T1000 (cell line): ENCODE data around the gene ARHGEF10L.

Experiments used
- DNase-seq: peaks from one replicate; lab custom pipeline; 2025; ENCODE audit warnings: mixed read lengths; lab: John Stamatoyannopoulos, UW

ARHGEF10L gene

GRCh38 chr1:17523321-17524041, 16.0 kb upstream of the ARHGEF10L start:
- no peak for DNase-seq

- no peak for DNase-seq
Measured at GRCh38 chr1:17524645-17525044, 14.9 kb upstream of the ARHGEF10L start.

DNA sequence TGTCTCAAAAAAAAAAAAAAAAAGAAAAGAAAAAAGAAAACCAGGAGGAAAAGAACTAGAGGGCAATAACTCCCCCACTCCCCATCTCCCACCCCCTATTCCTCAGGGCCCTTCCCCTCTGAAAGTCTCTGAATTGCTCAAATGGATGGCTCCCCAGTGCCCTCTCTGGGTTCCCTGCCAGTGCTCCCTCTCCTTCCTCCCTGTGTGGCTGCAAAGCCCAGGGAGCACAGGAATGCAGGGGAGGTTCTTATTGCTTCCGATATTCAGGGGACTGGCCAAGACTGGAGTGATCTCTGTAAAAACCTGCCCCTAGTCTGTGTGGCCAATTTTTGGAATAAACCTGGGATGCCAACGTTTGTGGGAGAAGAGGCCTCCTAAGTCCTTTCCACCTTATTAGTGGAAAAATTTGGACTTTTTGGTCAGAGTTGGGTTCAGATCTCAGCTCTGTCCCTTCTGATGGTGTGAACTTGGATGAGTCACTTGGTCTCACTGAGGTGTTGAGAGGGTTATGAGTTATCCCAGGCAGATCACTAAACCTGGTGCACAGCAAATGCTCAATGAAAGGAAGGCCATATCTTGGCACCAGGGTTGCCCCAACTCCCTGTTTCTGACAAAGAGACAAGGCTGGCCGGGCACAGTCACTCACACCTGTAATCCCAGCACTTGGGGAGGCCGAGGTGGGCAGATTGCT, 13.4 kb upstream of the ARHGEF10L start:
- DNase-seq = no peak

- peak; percentile 15 for DNase-seq
Measured at GRCh38 chr1:17527036-17527914, 12.2 kb upstream of the ARHGEF10L start.

- no peak for DNase-seq
Measured at GRCh38 chr1:17529381-17529780, 10.1 kb upstream of the ARHGEF10L start.

DNA sequence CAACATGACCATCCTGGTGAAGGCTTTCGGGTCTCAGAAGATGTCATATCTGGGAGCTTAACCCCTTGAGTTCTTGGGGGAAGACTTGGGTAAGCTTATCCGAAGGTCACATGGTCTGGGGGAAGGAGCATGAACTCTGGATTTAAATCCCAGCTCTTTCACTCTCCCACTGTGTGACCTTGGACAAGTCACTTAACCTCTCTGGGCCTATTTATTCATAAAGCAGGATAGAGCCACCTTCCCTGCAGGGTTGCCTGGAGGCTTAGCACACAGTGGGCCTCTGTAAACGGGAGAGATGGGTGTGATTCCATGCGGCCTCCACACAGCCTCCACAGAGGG, 8.2 kb upstream of the ARHGEF10L start:
- no peak for DNase-seq

DNA sequence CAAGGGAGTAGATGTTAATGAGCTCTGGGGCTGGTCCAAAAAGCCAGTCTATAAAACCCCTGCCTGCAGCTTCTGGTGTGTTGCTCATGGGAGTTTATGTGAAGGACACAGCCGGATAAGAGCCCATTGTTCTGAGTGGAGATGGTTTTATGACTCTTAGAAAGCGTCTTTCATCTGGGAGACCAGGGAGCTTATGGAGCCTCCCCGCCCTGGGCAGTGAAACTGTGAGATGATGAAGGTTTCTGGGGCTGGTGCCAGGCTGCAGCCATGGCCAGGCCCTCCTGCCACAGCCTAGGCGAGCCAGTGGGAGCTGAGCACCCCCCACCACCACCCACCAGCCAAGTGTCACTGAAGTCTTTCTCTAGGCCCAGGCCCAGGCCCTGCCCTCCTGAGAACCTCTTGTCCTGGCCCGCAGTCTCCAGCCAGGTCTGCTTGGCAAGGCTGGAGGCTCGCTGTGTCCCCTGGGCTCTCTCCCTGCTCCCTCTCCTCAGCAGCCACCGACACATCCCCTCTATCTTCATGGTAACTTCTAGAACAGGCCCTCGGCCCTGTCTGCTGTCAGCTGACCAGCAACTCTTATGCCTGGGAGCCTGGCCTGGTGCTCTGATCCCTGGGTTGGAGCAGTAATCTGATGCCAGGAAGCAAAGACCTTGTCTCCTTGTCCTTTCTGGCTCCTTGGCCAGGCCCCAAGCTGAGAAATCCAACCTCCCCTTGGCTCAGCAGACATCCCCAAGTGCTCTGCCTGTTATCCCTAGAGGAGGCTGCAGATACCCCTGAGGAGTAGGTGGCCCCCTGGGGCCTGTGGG, 7.6 kb upstream of the ARHGEF10L start:
- peak; percentile 13 for DNase-seq

DNA sequence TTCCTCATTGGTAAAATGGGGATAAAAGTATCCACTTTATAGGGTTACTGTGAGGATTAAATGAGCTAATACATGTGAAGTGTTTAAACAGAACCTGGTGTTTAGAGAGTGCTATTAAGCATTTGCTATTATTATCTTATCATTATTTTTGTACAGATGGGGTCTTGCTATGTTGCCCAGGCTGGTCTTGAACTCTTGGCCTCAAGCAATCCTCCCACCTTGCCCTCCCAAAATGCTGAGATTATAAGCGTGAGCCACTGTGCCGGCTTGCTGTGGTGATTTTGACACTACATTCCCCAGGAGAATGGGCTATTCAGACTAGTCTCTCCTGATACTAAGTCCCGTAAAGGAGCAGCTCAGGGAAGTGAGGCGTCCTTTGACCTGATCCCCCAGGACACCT, 6.3 kb upstream of the ARHGEF10L start:
- DNase-seq = no peak

DNA sequence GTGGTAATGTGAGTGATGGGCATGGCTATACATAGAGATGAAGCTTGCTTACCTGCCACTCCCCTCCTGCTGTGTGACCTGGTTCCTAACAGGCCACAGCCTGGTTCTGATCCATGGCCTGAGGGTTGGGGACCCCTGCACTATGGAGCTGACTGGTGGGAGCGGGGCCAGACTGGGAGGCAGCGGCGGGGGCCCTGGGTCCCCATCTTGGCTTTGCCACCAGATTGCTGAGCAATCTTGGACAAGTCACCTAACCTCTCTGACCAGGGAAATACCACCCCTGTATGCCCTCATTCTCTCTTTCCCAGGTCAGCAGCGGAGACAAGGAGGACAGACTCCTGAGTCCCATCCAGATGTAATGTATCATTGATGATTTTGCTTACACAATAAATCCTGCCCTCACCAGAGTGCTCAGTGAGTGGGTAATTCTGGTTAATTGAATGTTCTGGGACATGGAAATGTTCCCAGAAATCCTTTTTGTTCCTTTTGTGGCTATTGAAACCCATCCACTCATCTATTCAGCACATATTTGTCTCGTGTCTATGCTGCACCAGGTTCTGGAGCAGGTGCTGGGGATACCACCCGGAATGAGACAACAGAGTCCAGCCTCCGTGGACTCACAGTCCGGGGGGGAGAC, 4.1 kb upstream of the ARHGEF10L start:
- no peak for DNase-seq

- DNase-seq = no peak
Measured at GRCh38 chr1:17538010-17538409, 1.5 kb upstream of the ARHGEF10L start.

DNA sequence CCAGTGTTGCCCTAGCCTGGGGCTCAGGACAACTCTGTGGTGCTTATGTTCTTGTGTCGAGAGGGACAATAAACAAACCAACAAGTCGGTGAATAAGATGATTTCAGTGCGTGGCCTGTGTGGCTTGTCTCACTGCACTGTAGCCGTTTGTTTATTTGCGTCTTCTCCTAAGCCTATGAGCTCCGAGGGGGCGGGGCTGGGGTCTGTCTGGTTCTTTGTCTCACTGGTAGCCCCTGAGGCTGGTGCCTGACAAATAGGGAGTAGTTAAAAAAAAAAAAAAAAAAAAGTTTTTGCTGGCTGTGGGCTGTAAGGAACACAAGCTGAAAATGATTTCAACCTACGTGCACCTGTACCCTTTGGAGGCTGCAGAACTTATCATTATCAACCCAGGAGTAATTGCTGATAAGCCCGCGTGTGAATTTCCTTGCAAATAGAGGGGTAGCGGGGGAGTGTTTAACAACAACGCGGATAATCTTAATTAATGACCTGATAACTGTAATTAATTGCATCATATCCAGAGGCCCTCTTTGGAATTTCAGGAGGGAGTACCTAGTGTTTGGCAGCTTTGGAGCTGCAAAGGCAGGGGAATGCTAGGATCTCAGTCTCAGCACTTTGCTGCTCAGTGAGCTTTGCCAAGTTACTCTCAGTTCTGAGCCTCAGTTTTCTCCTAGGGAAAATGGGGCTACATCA, 925 bp upstream of the ARHGEF10L start:
- DNase-seq = peak; percentile 24

GRCh38 chr1:17539118-17539476, 401 bp upstream of the ARHGEF10L start:
- no peak for DNase-seq

GRCh38 chr1:17540255-17541001, 930 bp downstream of the ARHGEF10L start:
- DNase-seq = no peak

DNA sequence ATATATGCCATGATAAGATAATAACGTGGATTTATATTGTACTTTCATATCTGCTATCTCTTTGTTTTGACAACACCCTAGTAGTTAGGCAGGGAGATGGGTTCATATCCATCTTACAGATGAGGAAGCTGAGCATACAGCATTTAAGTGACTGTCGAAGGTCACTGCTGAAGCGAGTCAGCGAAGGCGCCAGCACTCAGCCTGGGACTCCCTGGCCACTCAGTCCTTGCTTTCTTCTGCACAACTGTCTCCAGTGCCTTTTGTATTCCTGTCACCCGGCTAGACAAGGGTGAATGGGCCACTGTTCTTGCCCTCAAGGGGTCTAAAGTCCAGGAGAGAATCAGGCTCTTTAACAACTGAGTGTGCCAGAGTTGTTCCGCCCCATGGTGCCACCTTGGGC, 3.1 kb downstream of the ARHGEF10L start:
- DNase-seq = no peak

GRCh38 chr1:17544776-17545350, 5.4 kb downstream of the ARHGEF10L start:
- DNase-seq = no peak

DNA sequence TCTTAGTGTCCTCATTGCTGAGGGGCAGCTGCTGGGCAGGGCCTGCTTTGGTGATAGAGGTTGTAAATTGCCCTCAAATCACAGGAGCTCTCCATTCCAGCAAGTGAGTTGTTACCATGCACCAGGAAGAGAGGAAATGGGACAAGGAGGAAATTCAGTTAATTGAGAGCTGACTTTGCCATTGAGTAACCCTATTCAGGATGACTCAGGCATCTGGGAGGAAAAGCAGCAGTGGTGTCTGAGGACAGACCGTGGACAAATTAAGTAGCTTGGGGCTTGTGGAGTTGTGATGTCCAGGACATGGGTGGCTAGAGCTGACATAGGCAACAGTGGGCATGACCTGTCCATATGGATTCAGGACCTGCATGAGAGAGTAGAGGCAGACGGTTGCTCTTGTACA, 5.9 kb downstream of the ARHGEF10L start:
- no peak for DNase-seq

- DNase-seq = no peak
Measured at GRCh38 chr1:17546946-17547670, 7.6 kb downstream of the ARHGEF10L start.

- DNase-seq = no peak
Measured at GRCh38 chr1:17549384-17549783, 9.9 kb downstream of the ARHGEF10L start.
